C4-2B (cell line): ENCODE results near the gene ZMYND19.

ENCODE experiments used
- CTCF ChIP-seq: fragments of 450-650 bp; conservative IDR thresholded peaks from 2 replicates; pipeline ENCODE4 v1.5.1; 2017; ENCODE audit warnings: mild to moderate bottlenecking
- ZFX ChIP-seq: fragments of 450-650 bp; IDR thresholded peaks from 2 replicates; pipeline ENCODE4 v1.6.1; 2017

GRCh38 chr9:137631345-137632229, 41.3 kb upstream of the ZMYND19 start:
- TF ChIP-seq CTCF (no peak), ZFX (no peak)
